A549 (cell line): ENCODE results near the gene UBE2A.

Experiments used
- BHLHE40 ChIP-seq: IDR thresholded peaks from 2 replicates; pipeline ENCODE4 v1.6.1; 2012; ENCODE audit warnings: low read depth, low read length, inconsistent platforms
- CBX2 ChIP-seq: fragments of 200-600 bp; sonication (generic); IDR thresholded peaks from 2 replicates; pipeline ENCODE4 v1.6.1; 2016; ENCODE audit warnings: low read depth, mild to moderate bottlenecking, borderline replicate concordance
- CEBPB ChIP-seq, 2 experiments: fragments of >200 bp in 1 of 2; sonication (Bioruptor Twin) in 1 of 2; formaldehyde crosslinking in 1 of 2; IDR thresholded peaks; 2 replicates each; pipeline ENCODE4 v1.6.1; 2012 to 2016
- CHD4 ChIP-seq: fragments of 200-600 bp; sonication (generic); IDR thresholded peaks from 2 replicates; pipeline ENCODE4 v1.6.1; 2016; ENCODE audit warnings: antibody characterized with exemption, mild to moderate bottlenecking, borderline replicate concordance
- EP300 ChIP-seq, 2 experiments: fragments of >200 bp; sonication (Bioruptor Twin); formaldehyde crosslinking; IDR thresholded peaks; 2 replicates in 1 of 2; 3 replicates in 1 of 2; pipeline ENCODE4 v1.6.1; 2016 to 2017
- HOXB13 ChIP-seq: fragments of 250-450 bp; sonication (Bioruptor Pico); IDR thresholded peaks from 2 replicates; pipeline ENCODE4 v1.5.0; 2020; ENCODE audit warnings: low read depth, mild to moderate bottlenecking, moderate library complexity
- KDM5A ChIP-seq: fragments of 200-600 bp; sonication (generic); IDR thresholded peaks from 2 replicates; pipeline ENCODE4 v1.6.1; 2016; ENCODE audit warnings: antibody characterized with exemption, mild to moderate bottlenecking
- MAX ChIP-seq: IDR thresholded peaks from 2 replicates; pipeline ENCODE4 v1.6.1; 2012
- POLR2A ChIP-seq: IDR thresholded peaks from 2 replicates; pipeline ENCODE4 v1.6.1; 2012; ENCODE audit warnings: mild to moderate bottlenecking, low read length
- SMC3 ChIP-seq: fragments of >200 bp; sonication (Bioruptor Twin); formaldehyde crosslinking; IDR thresholded peaks from 3 replicates; pipeline ENCODE4 v1.6.1; 2018; ENCODE audit warnings: inconsistent platforms
- TF ChIP-seq, protein P1 (sequence below): fragments of >200 bp; sonication (Bioruptor Twin); formaldehyde crosslinking; IDR thresholded peaks from 3 replicates; pipeline ENCODE4 v1.5.1; 2016
- TF ChIP-seq, protein P2 (sequence below): fragments of 150-350 bp; IDR thresholded peaks from 2 replicates; pipeline ENCODE4 v1.6.1; 2014; ENCODE audit warnings: low read depth, mild to moderate bottlenecking, low read length

DNA sequence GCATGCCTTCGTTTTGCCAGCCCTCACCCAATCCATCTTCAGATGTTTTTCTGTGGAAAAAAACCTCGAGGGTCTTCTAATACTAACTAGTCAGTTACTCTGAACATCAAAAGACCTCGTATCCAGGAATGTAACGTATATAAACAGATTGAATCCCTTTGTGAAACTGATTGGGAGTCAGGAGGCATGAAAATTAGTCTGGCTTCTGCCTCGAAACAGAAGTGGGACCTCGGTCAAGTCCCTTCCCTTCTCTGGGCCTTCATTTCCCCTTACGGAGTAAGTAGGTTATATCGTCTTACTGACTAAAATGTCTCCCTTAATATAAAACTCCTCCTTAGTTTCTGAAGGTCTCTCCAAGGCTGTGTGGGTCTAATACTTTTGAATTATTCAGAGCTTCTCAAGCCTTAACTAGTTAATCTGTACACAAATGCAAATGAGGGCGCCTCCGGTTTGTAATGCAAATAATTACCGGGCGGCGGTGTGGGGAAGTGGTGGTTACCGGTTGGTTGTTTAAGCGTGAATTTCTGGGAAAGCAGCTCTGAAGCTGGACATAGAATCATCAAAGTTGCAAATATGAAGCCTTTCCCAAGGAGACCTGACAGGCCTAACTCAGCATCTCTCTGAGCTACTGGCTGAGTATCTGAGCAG, 43.3 kb downstream of the UBE2A start:
- TF ChIP-seq KDM5A (no peak), POLR2A (no peak), CBX2 (no peak), CEBPB (IDR thresholded peaks at IDR 0.05) (no peak), EP300 (IDR thresholded peaks at IDR 0.05) (no peak), HOXB13 (no peak), SMC3 (no peak), BHLHE40 (no peak), CHD4 (no peak), MAX (no peak)
- TF ChIP-seq, protein P1, sequence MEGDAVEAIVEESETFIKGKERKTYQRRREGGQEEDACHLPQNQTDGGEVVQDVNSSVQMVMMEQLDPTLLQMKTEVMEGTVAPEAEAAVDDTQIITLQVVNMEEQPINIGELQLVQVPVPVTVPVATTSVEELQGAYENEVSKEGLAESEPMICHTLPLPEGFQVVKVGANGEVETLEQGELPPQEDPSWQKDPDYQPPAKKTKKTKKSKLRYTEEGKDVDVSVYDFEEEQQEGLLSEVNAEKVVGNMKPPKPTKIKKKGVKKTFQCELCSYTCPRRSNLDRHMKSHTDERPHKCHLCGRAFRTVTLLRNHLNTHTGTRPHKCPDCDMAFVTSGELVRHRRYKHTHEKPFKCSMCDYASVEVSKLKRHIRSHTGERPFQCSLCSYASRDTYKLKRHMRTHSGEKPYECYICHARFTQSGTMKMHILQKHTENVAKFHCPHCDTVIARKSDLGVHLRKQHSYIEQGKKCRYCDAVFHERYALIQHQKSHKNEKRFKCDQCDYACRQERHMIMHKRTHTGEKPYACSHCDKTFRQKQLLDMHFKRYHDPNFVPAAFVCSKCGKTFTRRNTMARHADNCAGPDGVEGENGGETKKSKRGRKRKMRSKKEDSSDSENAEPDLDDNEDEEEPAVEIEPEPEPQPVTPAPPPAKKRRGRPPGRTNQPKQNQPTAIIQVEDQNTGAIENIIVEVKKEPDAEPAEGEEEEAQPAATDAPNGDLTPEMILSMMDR, result no peak
- TF ChIP-seq, protein P2, sequence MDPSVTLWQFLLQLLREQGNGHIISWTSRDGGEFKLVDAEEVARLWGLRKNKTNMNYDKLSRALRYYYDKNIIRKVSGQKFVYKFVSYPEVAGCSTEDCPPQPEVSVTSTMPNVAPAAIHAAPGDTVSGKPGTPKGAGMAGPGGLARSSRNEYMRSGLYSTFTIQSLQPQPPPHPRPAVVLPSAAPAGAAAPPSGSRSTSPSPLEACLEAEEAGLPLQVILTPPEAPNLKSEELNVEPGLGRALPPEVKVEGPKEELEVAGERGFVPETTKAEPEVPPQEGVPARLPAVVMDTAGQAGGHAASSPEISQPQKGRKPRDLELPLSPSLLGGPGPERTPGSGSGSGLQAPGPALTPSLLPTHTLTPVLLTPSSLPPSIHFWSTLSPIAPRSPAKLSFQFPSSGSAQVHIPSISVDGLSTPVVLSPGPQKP, result no peak
